ENCODE measurements around the gene HORMAD1.
"Not testable (repeated sequence)": the region's sequence is repeated elsewhere in the genome, so short reads cannot be mapped to it uniquely, and the experiment has no call there.

HORMAD1 gene, protein sequence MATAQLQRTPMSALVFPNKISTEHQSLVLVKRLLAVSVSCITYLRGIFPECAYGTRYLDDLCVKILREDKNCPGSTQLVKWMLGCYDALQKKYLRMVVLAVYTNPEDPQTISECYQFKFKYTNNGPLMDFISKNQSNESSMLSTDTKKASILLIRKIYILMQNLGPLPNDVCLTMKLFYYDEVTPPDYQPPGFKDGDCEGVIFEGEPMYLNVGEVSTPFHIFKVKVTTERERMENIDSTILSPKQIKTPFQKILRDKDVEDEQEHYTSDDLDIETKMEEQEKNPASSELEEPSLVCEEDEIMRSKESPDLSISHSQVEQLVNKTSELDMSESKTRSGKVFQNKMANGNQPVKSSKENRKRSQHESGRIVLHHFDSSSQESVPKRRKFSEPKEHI

DNA sequence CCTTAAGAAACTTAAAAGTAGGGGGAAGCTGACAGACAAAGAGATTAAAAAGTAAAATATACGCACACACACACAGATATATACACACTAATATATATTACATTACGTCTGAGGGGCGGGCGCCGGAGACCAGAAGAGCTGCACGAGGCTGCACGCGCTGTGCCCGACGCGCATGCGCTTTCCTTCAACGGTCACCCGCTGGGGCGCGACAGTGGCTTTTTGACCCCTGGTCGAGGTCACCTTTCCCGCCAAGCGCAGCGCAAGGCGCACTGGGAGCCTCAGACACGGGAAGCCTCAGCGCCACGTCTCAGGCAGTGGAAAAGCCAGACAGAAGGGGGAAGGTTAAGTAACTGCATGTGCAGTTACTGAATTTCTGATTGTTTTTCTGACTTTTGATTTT is at the start of gene HORMAD1:
Gene HORMAD1, minus strand, starts transcription at position 193 of the 400 bp plus-strand sequence. CDS start 1,390 bp downstream, outside the sequence.
- DNase-seq = no peak

DNA sequence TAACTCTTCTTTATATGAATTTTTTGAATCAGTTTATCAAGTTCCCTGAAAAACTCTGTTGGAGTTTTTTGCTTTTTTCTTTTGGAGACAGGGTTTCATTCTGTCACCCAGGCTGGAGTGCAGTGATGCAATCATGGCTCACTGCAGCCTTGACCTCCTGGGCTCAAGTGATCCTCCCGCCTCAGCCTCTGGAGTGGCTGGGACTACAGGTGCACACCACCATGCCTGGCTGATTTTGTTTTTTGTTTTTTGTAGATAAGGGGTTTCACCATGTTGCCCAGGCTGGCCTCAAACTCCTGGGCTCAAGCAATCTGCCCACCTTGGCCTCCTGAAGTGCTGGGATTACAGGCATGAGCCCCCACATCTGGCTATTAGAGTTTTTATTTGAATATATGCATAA is 47.0 kb upstream of the HORMAD1 start:
- not testable (repeated sequence) for DNase-seq

DNA sequence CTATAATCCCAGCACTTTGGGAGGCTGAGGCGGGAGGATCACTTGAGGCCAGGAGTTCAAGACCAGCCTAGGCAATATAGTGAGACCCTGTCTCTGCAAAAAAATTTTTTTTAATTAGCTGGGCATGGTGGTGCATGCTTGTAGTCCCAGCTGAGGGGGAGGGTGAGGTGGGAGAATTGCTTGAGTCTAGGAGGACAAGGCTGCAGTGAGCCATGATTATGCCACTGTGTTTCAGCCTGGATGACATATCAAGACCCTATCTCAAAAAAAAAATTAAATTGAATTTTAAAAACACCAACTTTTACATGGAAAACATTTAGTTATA is 45.2 kb upstream of the HORMAD1 start:
- DNase-seq = not testable (repeated sequence)

DNA sequence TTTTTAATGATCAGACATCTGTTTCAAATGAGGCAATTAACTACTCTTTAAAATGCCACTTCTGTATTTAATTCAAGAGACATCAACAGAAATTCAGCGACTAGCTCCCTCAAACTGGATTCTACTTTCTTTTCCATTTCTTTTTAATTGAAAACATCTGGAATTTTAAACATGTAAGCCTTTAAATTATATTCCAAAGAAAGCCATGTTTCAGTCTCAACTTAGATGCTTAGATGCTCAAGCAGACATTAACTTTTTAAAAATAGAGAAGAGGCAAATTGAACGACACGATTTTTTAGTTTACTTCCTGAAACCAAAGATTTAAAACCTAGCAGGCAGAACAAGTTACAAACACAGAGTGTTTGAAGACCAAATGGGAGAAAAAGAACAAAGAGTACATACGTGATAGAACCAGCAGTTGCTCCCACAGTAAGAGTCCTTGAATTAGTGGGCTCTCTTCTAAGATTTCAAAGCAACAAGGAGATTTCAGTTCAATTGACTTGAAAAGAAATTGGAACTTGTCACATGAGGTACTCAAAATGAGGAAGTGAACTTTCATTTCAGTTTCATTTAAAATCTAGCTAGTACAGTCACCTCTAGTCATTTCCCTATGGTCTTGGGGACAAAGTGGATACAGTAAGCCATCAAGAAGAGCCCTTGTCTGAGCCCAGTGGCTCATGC is 44.7 kb upstream of the HORMAD1 start, which contains the start of gene CTSS:
Gene CTSS, minus strand, starts transcription at position 483 of the 681 bp plus-strand sequence. CDS start 1,015 bp downstream, outside the sequence.
- no peak for DNase-seq

DNA sequence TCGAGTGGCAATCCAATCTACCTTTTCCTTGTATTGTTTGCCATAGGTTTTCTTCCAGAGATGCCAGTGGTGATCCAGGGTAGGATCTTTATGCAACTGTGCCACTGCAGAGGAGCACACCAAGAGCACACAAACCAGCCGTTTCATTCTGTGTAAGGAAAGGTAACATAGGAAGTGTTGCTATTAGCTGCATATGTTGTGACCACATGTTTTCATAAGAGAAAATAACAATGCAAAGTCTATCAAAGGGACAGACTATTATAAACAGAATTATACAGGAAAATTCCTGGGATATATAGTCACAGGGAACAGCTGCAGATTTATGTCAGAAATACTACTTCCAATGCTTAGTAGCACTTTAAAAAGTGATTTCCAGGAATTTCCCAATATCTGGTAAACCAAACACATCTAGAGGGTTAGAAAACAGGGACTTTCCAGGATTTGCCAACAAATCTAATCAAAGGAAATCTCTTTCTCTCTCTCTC is 44.0 kb upstream of the HORMAD1 start:
- DNase-seq = no peak

DNA sequence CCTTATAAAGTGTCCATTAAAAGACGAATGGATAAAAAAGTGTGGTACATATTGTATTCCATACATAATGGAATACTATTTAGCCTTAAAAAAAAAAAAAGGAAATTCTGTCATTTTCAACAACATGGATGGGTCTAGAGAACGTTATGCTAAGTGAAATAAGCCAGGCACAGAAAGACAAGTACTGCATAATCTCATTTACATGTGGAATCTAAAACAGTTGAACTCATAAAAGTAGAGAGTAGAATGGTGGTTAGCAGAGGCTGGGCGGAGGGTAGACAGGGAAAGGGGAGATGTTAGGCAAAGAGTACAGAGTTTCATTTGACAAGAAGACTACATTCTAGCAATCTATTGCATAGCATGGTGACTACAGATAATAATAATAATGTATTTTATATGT is 42.3 kb upstream of the HORMAD1 start:
- DNase-seq = no peak

DNA sequence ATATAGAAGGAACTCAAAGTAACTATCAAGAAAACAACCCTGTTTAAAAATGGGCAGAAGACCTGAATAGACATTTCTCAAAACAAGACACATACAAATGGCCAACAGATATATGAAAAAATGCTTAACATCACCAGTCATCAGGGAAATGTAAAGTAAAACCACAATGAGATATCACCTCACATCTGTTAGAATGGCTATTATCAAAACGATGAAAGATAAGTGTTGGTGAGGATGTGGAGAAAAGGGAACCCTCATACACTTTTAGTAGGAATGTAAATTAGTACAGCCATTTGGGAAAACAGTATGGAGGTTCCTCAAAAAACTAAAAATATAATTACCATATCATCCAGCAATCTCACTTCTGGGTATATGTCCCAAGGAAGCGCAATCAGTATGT is 41.9 kb upstream of the HORMAD1 start:
- no peak for DNase-seq

DNA sequence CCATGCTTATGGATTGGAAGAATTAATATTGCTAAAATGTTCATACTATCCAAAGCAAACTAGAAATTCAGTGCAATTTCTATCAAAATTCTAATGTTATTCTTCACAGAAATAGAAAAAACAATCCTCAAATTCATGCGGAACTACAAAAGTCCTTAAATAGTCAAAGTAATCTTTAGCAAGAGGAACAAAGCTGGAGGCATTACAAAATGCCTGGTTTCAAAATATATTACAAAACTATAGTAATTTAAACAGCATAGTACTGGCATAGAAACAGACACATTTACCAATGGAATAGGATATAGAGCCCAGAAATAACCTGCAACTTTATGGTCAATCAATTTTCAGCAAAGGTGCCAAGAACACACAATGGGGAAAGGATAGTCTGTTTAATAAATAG is 41.1 kb upstream of the HORMAD1 start:
- no peak for DNase-seq

DNA sequence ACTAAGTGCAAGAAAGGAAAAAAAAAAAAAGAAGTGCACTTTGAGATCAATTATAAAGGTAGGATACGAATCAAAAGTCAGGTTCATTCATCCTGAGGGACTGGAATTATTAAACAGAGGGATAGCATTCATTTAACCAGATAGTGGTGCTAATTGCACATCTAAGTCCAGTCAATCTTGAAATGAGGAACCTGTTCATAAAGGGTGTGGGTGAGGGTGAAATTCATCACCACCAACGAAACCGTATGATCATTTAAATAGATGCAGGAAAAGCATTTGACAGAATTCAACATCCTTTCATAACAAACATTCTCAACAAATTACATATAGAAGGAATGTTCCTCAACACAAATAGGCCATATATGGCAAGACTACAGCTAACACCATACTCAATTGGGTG is 39.3 kb upstream of the HORMAD1 start:
- DNase-seq = no peak

DNA sequence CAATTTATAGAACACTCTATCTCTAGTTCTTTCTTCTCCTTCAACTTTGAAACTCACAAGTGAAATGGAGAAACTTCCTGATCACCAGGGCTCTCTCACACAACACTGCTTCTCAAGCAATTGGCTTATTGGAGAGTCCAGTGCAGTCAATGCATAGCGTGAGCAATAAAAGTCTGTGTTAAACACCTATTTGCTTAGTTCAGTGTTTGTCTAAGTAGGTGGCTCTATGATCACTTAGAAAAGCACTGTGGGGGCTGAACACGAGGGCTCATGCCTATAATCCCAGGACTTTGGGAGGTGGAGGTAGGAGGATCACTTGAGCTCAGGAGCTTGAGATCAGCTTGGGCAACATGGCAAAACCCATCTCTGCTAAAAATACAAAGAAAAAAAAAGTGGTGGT is 32.7 kb upstream of the HORMAD1 start:
- DNase-seq = no peak

DNA sequence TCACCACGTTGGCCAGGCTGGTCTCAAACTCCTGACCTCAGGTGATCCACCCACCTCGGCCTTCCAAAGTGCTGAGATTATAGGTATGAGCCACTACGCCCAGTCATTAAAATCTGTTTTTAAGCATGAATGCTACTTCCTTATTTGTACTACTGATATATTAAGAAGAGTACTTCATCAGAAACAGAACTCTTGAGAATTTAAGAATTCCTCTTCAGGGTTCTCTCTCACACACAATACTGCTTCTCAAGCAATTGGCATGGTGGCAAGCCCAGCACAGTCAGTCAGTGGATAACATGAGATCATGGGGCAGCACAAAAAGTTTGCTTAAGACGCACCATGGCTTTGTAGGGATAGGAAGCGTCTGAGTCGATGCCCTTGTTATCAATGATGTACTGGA is 30.7 kb upstream of the HORMAD1 start:
- no peak for DNase-seq

DNA sequence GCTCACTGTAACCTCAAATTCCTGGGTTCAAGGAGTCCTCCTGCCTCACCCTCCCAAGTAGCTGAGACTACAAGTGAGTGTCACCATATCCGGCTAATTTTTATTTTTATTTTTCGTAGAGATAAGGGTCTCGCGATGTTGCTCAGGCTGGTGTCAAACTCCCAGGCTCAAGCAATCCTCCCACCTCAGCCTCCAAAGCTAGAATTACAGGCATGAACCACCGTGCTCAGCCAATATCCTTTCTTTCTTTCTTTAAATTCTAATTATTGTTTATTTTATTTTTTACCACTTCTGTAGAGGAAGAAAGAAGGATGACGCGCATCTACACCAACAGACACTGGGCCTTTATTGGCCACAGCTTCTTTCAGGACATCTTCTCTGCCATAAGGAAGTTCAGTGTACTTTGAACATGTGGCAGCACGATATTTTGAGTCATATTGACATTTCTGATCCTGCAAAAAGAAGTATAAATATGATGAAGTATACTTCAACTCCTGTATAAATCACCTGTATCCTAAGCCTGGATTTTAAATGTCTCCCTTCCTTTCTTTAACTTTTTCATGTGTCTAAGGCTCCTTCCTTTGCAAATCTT is 29.1 kb upstream of the HORMAD1 start:
- no peak for DNase-seq

DNA sequence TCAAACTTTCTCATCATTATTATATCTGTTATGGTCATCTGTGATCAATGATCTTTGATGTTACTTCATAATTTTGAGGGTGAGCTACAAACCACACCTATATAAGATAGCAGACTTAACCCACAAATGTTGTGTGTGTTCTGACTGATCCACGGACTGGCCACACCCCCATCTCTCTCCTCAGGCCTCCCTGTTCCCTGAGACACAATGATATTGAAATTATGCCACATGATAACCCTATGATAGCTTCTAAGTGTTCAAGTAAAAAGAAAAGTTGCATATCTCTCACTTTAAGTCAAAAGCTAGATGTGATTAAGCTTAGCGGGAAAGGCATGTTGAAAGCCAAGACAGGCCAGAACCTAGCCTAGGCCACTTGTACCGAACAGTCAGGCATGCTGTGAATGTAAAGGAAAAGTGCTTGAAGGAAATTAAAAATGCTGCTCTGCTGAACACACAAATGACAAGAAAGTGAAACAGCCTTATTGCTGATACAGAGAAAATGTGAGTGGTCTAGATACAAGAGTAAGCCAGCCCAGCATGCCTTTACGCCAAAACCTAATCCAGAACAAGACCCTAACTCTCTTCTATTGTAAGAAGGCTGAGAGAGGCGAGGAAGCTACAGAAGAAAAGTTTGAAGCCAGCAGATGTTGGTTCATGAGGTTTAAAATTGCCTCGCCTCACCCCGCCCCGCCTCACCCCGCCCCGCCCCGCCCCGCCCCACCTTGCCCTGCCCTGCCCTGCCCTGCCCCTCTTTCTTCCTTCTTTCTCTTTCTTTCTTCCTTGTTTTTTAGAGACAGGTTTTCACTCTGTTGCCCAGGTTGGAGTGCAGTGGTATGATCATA is 28.4 kb upstream of the HORMAD1 start:
- no peak for DNase-seq

DNA sequence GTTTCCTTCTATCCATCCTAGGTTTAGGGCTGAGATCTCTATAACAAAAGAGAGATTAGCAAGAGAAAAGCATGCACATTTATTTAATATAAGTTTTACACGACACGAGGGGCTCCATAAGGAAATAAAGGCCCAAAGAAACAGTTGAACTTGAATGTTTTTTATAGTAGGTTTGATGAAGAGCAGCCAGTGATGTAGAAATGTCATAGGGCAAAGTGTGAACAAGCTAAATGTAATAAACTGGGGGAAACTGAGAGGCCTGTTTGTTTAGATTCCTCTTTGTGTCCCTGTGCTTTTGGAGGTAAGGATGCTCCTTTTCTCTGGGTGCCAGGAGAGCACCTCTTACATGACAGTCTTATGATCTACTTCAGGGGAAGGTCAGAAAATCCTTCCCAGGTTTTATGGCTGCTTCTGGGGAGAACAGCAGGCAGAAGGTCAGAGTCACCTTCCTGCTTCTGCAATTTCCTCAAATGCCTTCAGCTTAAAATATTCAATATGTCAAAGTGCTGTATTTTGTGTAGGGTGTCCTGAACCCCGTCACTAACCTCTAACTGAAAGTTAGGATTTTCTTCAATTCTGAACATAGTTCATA is 9.5 kb upstream of the HORMAD1 start:
- no peak for DNase-seq

DNA sequence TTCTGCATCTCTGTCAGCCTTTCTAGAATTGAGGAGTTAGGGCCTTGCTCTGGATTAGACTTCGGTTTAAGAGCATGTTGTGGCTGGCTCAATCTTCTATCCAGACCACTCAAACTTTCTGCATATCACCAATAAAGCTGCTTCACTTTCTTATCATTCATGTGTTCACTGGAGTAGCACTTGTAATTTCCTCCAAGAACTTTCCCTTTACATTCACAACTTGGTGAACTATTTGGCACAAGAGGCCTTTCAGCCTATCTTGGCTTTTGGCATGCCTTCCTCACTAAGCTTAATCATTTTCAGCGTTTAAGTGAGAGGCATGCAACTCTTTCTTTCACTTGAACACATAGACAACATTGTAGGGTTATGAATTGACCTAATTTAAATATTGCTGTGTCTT is 3.6 kb upstream of the HORMAD1 start:
- DNase-seq = no peak

DNA sequence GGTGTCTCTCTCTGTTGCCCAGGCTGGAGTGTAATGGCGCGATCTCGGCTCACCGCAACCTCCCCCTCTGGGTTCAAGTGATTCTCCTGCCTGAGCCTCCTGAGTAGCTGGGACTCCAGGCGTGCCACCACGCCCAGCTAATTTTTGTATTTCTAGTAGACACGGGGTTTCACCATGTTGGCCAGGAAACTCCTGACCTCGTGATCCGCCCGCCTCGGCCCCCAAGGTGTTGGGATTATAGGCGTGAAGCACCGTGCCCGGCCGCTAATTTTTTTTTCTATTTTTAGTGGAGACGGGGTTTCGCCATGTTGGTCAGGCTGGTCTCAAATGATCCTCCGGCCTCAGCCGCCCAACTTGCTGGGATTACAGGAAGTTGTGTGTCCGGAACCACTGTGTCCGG is 597 bp downstream of the HORMAD1 start:
- DNase-seq = no peak

DNA sequence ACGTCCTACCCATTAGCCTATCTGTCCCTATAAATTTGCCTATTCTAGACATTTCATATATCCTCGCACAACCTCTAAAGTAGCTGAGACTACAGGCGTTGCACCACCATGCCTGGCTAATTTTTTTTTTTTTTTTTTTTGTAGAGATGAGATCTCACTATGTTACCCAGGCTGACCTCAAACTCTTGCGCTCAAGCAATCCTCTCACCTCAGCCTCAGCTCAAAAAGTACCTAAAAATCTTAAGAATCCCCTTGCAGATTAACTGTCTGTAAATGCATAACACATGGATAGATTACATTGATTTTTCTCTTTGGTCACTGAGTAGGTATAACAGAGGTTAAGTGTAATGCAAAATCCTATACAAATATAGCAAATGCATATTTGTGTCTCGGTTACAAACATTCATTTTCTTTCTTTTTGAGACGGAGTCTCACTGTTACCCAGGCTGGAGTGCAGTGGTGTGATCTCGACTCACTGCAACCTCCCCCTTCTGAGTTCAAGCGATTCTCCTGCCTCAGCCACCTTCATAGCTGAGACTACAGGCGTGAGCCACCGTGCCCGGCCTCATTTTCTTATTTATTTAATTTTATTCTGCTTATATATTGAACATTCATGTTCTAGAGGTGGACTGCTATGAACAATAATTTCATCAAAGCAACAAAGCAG is 2.3 kb downstream of the HORMAD1 start:
- no peak for DNase-seq

DNA sequence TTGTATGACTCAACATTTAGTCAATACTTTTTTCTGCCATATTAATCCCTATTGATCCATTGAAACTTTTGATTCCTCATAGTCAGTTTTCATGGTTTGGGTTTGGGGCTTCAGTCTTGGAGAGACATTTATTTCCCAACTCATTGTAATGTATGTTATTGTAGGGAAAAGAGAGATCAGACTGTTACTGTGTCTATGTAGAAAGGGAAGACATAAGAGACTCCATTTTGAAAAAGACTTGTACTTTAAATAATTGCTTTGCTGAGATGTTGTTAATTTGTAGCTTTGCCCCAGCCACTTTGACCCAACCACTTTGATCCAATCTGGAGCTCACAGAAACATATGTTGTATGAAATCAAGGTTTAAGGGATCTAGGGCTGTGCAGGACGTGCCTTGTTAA is 11.7 kb downstream of the HORMAD1 start:
- not testable (repeated sequence) for DNase-seq

DNA sequence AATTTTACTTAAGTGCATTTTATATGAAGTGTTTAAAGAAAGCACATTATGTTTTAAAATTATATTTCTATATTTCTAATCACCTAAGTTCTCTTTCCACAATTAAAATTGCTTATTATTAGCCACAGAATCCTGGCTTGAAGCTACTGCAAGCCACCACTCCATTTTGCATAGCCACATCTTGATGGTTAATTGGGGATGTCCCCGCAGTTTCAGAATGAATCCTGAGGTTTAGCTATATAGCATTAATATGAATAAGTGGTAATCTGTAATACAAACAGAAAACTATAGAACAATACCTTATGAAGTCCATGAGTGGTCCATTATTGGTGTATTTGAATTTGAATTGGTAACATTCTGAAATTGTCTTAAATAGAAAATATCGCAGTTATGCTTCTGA is 12.1 kb downstream of the HORMAD1 start:
- no peak for DNase-seq

DNA sequence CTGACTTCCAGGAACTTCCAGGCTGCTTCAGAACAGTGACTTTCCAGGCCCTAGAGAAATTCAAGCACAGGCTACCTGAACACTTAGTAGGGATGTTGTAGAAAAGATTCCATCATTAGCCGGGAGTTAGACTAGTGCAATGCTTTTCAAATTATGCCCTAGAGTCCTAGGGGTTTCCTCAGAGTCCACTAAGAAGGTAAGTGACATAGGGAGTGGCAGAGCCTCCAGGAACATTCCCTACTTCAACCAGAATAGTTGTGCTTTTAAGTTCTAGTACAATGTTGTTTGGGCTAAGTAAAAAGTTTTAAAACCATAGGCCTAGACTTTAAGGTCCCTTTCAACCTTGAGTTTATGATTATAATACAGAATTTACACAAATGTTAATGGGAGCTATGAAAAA is 14.6 kb downstream of the HORMAD1 start:
- no peak for DNase-seq

DNA sequence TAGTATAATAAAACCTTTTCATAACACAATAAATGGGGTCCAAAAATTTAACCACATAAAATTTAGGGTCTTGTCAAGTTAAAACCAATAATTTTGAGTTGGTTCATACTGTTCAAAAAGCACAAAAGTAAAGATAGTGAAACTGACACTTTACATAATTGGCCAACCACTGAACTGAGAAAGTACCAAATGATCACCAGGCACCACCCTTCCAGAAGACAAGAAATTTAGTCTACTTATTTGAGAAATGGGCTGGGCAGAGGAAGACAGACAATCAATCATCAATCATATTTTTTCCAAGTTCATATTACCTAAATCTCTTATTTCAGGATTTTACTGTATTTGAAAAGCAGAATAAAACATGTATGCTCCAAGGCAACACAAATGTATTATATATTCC is 17.3 kb downstream of the HORMAD1 start:
- no peak for DNase-seq
